ENCODE data around the gene PRTG.
"Not testable (repeated sequence)": the region's sequence is repeated elsewhere in the genome, so short reads cannot be mapped to it uniquely, and the experiment has no call there.

The PRTG gene

DNA sequence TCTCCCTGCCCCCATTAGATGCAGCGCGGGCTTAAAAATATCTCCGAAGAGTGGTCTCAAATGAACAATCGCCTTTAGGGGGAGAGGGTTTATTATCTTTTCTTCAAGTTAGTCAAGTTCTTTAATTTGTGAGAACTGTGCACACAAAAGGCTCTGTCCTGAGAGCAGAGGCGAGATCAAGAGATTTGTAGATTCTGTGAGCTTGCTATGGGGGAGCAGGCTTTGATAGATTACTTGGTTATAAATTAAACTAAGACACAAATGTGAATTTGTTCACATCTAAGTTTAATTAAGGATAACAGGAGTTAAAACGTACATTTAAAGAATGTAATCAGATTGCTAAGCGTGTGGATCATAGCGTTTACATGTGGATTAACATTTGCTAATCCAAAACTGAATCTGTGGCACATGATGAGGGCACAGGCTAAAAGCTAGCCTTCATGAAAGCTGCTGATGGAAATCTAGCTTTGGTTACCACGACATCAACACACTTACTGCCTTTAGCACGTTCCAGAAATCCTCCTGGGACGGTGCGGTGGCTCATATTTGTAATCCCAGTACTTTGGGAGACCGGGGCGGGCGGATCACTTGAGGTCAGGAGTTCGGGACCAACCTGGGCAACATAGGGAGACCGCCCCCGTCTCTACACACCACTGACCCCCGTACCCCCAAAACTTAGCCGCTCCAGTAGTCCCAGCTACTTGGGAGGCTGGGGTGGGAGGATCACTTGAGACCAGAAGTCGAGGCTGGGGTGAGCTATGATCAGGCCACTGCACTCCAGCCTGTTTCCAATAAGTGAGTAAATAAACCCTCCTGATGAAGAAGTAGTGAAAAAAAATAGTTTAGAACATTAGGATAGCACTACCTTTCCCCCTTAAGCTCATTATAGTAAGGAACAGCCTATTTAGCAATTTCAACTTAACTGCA is 1.0 kb upstream of the PRTG start:
- DNase-seq = no peak

DNA sequence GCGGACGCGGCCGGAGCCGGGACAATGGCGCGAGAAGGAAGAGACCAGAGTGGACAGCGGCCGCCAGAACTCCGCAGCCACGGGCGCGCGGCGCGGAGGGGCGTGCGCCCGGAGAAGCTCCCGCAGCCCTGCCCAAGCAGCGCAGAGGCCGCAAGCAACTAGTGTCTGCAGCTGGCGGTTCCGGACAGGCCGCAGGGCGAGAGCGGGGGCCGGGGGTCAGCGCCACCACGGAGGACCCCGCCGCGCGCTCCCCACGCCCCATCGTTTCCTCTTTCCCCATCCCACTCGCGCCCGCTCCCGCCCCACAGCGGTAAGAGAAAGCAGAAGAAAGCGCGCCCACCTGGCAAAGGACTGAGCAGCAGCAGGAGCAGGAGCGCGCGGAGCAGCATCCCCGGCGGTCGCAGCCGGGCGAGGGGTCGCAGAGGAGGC is 440 bp downstream of the PRTG start:
- DNase-seq = peak; percentile 26

DNA sequence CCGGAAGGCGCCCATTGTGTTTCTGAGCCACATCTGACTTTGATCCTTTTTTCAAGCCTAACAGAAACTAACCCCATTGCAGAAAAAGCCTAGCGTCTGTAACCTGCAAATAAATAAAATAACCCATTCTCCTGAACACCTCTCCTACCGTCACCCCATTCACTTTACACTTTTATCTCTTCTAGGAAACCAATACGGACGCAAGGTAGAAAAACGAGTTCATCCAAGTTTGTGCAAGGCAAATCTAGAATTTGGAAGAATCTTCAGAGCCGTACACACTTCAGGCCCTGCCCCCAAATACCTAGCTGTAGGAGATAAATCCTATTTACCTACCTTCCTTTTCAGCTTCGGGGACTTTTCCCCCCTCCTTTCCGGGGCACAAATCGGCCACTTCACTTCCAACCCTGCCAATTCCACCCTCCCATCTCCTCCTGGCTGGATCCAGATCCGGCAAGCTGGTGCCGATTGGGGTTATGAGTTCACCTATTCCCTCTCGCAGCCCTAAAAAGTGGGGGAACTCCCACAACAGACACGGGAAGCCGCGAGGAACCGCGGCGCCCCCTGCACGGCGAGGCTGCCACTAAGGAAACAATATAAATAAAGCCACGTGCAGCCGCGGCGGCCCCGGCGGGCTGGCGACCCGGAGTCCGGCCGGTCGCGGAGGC is 987 bp downstream of the PRTG start:
- peak; percentile 24 for DNase-seq

DNA sequence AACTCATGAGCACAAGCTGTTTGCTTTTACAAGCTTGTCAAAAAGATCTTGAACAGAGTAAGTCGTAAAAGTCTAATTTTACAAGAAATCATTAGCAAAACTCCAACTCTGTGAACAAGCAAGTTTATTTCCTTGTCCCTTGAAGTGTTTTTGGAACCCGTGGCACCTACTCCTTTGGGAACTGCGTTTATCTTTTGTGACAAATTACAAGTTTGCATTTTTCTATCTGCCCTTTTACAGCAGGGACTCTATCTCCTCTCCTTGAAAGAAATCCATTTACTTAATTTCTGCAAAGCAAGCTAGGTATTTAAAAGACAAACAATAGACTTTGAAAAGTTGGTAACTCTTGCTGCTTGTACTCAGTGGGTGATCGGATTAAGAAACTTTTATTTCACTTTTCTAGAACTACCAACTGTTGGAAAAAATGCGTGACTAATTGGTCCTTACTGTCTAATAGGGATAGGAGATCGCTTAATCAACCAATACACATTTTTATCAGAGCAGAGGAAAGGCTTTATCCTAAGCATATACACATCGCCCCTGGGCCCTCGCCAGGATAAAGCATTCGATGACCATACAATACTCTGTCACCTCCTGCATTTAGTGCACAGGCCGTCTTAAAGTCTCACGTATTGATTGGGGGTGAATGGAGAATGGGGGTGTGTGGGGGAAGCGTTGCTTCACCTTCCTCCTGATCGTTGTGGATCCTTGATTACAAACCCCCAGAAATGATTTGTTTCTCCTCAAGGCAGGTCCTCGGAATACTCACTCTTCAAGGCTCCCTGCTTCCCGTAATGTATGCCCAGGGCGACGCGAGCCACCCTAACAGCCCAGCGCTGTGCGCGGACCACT is 1.7 kb downstream of the PRTG start:
- no peak for DNase-seq

DNA sequence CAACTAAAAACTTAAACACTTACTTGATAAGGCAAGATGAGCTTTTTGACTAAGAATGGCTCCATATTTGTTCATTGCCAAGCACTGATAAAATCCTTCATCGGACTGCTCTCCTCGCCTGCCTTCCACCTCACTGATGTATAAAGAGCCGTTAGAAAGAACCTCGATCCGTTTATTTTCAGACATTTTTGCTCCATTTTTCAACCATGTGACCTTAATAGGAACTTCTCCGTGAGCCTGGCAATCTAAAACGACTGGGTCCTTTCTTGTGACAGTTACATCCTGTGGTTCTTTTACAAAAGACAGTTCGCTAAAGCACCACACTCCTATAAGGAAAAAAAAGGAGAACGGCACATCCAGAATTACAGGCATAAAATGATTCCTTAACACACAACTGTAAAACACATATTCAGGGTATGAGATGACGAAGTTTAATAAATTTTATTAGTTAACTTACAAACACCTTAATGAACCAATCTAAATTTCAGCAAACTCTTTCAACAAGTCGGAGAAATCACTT is 2.5 kb downstream of the PRTG start:
- no peak for DNase-seq

DNA sequence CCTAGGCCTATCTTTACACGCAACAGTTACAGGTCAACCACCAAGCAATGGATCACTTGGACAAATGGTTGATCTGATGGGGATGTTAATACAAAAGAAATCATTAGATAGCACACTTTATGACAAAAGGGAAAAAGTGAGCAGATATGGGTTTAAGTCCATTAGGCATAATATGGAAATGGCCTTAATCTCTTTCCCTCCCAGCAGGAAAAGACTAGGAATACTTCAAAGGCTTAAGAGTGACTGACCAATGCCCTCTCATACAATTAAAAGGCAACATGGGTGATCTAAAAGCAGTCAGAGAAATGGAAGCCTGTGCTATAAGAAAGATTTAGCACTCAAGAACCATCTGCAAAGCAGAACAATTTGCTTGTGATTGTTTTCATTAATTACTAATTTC is 3.3 kb downstream of the PRTG start:
- no peak for DNase-seq

DNA sequence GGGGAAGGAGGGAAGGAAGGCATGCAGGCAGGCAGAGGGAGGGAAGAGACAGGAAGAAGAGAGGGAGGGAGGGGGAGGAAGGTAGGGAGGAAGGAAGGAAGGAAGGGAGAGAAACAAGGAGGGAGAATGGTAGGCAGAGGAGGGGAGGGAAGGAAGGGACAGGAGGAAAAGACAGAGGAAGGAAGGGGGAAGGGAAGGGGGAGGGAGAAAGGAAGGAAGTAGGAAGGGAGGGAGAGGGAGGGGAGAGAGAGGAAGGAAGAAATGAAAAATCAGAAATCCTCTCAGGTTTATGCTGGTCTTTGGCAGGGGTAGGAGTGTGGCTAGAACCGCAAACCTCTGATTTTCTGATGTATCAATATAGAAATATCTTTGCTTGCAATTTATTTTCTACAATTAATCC is 4.2 kb downstream of the PRTG start:
- no peak for DNase-seq

DNA sequence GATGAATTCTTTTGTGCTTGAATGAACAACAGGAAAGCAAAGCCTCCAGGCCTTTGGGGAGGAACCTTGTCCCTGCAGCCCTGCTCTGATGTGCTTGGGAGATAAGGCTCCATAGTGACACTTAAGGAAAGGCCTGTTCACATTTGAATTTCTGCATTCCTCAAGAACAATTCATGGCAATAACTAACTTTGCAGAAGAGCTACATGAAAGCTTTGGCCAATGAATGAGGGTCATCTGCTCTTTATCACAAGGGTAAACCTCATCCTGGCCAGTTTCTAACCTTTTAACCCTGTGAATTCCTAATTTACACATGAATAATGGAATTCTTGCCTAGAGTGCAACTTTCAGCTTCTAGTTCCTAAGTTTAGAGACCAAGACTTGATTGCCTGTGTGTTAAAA is 5.6 kb downstream of the PRTG start:
- no peak for DNase-seq

DNA sequence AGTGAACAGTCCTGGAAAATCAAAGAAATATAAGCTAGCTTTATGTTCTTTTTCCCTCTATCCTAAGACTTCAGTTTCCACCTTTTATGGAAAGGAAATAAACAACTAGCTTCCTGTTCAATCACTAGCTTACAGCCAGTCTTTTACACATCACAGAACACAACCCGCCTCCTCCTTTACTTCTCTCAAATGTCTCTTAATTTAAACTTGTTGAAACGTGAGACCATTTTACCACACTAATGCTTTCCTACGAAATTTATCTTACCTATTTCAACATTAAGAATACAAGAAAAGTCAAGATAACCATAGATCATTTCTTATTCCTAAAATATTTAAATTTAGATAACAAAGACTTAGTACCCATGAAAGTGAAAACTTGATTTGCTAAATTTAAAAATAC is 6.2 kb downstream of the PRTG start:
- no peak for DNase-seq

DNA sequence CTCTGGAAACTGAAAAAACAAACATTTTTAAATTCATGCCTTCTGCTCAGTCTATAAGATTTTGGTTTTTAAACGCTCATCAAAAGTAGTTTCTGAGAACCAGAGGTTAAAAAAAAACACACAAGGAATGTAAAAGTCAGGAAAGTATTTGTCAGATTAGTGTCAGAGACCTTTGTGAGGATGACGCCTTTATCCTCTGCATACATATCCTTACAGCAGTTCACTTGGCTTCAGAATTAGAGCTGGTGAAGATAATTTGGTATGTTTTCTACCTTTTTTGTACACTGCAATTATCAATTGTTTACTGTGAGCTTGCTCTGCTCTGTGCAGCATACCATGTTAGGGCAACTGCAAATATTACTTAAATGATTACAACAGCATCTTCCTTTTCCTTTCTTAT is 8.3 kb downstream of the PRTG start:
- DNase-seq = no peak

DNA sequence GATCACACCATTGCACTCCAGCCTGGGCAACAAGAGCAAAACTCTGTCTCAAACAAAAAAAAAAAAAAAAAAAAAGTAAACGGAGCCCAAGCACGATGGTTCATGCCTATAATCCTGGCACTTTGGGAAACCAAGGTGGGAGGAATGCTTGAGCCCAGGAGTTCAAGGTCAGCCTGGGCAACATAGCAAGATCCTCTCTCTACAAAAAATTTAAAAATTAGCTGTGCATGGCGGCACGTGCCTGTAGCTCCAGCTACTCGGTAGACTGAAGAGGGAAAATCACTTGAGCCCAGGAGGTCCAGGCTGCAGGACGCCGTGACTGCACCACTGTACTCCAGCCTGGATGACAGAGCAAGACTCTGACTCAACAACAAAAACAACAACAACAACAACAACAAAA is 9.5 kb downstream of the PRTG start:
- not testable (repeated sequence) for DNase-seq

DNA sequence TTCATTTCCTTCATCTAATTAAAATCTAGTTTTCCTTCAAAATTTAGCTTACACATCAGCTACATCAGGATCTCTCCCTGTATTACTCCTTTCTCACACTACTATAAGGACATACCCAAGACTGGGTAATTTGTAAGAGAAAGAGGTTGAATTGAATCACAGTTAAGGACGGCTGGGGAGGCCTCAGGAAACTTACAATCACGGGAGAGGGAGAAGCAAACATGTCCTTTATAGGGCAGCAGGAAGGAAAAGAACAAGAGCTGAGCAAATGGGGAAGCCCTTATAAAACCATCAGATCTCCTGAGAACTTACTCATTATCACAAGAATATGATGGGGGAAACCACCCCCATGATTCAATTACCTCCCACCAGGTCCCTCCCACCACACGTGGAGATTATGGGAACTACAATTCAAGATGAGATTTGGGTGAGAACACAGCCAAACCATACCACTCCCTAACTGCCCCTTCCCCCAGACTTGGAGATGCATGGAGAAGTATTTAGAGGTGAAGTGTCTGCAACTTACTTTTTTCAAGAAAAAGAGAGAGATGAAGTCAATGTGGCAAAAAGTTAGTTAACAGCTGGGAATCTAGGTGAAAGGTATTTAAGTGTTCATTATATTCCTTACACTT is 21.3 kb downstream of the PRTG start:
- no peak for DNase-seq

DNA sequence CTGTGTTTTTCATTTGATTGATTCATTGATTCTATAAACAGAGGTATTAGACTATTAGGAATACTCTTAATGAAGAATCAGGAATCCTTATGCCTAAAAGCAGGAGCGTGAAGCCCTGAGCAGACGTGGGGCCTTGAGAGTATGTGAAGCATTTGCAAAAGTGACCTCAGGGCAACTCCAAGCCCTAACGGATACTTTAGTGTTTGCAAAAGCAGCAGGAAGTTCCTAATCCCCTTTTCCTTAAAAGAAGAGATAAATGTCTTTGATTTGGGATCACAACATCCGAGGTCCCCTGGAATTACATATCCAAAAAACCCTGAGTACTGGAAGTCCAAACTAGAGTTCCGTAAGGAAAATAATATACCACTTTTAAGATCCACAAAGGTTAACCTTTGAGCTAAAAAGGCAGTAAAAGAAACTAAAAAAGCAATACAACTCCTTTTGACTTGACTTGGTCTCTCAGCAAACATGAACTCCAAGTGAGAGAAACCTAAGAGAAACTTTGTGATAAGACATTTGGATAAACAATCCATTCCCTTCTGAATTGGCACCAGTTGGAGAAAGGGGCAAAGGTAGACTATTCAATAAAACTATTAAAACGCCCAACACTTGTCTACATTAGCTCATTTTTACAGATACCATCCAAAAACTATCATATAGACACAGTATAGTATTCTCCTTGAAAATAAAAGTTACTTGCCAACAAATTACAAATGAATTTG is 27.4 kb downstream of the PRTG start:
- DNase-seq = no peak

DNA sequence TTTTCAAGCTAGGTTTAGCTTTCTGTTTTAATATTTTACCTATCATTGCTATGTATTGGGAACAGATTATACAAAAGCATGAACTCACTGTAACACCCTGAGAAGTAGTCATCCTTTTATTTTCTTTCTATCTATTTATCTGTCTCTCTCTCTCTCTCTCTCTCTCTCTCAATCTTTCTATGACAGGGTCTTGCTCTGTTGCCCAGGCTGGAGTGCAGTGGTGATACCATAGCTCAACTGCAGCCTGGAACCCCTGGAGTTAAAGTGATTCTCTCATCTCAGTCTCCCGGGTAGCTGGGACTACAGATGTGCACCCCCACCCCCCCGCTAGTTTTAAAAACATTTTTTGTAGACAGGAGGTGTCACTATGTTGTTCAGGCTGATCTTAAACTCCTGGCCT is 28.9 kb downstream of the PRTG start:
- no peak for DNase-seq

DNA sequence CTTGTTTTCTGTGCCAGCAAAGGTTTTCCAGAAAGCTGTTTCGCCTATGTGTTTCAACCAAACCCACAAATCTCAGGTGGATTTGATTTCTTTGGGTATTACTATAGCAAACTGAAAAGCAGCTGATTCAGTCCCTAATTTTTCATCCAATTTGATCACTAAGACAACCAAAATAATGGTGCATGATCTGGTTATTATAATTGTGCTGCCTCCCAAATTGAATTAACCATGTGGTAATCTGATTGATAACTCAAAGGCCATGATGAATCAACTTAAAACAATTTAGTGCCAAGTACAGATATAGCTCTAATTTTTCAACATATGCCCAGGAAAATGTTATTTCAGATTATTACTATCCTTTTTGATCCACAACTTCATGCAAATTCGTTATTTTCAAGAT is 30.6 kb downstream of the PRTG start:
- DNase-seq = no peak

DNA sequence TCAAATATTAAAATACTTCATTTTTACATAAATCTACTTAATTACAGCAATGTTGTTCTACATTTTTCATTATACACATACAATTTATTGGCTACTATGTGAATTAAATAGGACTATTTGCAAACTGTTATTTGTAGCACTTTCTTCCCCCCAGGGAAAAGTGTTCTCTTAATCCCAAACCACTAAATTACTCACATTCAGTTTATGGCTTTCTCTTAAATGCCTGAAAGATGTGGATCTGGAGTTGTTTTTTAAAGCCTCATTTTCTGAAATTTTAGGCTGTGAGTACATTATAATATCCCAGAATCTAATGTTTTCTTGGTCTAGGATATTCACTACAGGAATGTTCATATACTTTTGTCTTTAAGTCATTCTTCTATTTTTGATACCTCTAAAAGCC is 32.7 kb downstream of the PRTG start:
- no peak for DNase-seq

DNA sequence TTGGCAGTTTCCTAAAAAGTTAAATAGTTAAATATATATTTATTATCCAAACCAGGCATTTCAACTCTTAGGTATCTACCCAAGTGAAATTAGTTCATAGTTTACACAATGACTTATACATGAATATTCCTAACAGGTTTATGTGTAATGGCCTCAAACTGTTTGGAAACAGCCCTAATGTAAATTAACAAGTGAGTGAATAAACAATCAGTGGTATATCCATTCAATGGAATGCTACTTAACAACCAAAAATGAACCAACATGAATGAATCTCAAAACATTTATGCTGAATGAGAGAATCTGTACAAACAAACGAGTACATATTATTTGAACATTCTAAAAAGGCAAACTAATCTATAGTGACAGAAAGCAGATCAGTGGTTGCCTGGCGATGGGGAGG is 33.5 kb downstream of the PRTG start:
- DNase-seq = no peak

DNA sequence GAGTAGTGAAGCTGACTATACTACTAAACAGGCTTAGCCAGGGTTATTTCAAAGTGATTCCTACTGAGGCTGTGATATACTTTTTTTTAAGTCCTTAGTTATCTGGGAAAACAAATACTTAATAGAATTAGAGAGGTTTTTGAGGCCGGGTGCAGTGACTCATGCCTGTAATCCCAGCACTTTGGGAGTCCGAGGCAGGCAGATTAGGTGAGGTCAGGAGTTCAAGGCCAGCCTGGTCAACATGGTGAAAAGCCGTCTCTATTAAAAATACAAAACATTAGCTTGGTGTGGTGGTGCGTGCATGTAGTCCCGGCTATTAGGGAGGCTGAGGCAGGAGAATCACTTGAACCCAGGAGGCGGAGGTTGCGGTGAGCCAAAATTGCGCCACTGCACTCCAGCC is 34.2 kb downstream of the PRTG start:
- DNase-seq = no peak

DNA sequence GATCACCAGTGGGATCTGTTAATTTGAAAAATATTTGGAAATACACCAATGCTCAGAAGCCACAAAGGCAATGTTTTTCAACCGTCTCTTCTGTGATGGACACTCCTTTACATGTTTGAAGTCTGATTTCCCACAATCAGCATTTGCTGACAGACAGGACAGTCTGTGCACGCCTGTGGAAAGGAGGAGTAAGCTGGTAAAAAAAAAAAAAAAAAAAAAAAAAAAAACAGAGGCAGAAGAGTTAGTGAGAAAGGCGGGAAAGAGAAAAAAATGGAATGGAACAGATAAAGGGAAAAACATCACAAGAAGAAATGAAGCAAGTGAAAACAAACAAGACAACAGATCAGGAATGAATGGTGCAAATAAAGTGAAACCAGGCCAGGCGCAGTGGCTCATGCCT is 35.0 kb downstream of the PRTG start:
- DNase-seq = no peak

DNA sequence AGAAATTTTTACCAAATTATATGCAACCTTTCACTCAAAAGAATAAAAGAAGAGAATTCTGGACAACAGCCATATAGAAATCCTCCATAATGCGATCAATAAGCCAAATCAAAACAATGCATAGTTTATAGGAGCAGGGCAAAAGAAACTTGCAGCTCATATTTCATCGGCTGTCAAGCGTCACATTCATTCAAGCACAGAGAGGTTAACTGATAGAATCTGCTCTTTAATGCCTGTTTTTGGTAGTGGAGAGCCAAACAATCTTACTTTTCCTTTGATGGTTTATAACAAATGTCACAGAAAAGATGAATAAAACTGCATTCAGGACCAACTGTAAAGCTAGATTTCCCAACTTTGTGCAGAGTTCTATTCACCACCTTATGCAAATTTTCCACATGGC is 35.4 kb downstream of the PRTG start:
- no peak for DNase-seq

DNA sequence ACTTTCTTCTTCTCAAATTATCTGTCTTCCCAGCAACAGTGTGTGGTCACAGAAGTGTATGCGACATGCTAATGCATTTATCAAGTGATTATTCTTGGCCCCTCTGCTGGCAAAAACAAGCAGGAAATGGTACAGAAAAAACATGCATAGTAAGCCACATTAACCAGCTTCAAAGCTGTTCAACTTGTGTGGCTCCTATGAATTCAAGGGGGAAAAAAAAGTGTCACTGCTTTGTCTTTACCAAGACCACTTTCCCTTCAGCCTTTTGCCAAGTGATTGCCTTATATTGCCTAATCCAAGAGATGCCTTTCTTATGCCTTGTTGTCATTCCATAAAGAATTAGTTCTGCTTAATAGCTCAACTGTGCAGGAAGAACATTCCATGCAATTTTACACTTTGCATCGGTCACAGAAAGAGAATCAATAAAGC is 39.1 kb downstream of the PRTG start:
- DNase-seq = no peak

DNA sequence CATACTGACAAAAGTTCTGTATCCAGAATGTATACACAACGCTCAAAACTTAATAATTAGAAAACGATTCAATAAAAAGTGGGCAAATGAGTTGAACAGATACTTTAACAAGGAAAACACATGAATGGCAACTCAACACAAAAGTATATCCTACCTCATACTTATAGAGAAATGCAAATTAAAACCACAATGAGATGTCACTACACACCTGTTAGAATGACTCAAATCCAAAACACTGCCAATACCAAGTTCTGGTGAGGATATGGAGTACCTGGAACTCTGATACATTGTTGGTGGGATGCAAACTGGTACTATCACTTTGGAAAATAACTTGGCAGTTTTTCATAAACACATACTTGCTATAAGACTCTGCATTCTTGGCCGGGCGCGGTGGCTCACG is 42.1 kb downstream of the PRTG start:
- no peak for DNase-seq
